NCI-H774 (cell line): ENCODE measurements around the gene LANCL3.

ENCODE experiments used
- DNase-seq: peaks from one replicate; lab custom pipeline; 2025; lab: John Stamatoyannopoulos, UW

The LANCL3 gene

DNA sequence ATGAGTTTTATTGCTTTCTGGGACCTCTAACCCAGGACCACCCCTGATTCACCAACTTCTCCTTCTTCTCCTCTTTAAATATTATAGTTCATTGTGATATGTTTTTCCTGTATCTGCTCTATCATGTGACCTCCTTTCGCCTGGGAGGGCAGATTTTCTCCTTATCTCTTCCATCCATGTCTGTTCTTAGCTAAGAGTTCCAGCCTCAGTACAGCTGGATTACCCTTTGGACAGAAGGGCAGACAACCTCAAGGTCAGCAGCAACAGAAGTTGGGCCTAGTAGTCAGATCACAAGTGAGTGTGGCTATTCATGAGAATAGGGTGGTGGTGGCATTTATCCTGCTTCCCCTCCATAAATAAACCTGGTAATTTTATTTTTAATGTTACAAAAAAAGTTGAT lies 108.4 kb downstream of the LANCL3 start:
- no peak for DNase-seq

DNA sequence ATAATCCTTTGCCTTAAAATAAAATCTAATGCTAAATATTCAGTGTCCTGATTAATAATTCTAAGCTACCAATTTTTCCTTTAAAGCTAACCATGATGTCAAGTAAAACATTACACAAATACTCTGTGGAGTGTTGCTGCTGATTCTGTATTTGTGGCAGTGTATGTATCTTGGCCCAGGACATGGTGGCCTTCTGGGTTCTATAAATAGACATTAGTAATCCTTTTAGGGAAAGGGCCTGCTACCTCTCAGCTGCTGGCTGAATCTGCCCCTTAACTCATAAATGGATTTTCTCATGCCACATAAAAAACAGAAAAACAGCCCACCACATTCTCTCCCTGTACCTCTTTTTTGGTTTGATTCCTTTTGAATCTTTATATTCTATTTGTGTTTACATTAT lies 113.0 kb downstream of the LANCL3 start:
- DNase-seq, result no peak

DNA sequence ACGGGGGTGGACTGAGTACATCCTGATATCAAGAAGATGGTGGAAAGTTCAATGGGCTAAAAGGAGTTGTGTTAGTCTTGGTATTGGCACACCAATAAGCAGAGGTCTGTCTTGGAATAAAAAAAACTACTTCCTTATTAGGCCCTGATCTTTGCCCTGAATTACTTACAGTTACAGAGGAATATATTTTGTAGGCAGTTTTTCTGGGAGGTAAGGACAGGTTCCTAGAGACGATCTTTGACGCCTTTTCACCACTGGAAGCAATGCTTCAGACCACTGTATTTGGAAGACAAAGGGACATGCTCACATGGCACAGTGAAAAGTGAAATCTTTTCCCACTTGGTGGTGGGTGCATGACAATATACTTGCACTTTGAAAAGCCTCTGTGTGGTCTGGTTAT lies 113.5 kb downstream of the LANCL3 start:
- no peak for DNase-seq

DNA sequence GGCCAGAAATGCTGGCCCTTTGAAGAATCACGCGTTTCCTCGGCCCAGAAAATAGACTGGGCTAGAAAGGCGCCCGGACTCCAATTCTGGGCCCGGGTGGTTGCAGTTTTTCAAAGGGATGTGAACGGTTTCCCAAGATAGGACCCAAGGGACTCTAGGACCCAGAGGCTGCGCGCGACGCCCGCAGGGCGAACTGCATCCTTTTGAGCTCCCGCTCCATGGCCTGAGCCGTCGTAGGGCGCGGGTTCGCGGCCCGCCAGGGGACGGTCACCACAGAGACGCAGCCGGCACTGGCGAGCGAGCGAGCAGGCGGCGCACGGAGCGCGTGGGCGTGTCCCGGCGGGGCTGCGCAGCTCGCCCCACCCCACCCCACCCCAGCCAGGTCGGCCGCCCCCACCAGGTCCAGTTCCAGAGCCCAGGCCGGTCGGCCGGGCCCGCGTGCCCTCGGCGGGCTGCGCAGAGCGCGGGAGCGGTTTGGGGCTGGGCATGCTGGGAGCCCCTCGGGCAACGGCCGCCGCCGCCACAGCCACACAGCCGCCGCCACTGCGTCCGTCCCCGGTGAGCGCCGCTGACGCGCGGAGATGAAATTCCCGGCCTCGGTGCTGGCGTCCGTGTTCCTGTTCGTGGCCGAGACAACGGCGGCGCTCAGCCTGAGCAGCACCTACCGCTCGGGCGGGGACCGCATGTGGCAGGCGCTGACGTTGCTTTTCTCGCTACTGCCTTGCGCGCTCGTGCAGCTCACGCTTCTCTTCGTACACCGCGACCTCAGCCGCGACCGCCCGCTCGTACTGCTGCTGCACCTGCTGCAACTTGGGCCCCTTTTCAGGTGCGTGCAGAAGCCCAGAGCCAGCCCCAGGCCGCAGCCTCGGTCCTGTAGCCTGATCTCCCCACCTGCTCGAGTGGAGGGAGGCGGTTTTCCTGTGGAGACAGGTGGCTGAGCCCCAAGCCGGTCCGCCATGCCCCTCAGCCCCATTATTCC lies 114.2 kb downstream of the LANCL3 start, which contains the start of gene XK:
Gene XK (plus strand): TSS at position 411 of the 979 bp plus-strand sequence. CDS start 171 bp downstream, at position 582.
- DNase-seq, result peak; percentile 45

DNA sequence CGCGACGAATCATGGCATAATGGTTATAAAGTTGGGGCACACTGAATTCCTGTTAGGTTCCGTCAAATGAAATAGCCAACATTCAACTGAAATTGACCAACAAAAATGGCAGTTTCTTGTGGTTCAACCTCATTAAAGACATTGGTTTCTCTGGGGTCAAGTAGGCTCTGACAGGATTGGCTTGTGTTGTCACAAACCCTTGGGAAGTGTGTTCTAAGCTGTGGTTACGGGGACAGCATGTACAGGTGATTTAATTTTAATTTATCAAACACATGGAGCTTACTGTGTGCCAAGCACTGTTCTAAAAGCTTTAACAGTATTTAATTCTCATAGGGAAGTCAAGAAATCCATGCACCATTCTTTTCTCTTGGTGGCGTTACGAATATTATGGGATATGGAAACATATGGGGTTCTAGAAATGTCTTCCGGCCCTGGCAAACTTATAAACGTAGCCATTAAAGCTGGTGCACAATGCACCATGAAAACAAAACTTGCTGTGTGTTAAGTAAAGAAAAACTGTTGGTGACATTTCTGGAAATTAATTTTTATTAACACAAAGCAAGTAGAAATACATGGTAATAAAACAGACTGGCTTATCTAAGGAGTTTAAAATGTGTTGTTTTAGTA lies 115.0 kb downstream of the LANCL3 start:
- no peak for DNase-seq

DNA sequence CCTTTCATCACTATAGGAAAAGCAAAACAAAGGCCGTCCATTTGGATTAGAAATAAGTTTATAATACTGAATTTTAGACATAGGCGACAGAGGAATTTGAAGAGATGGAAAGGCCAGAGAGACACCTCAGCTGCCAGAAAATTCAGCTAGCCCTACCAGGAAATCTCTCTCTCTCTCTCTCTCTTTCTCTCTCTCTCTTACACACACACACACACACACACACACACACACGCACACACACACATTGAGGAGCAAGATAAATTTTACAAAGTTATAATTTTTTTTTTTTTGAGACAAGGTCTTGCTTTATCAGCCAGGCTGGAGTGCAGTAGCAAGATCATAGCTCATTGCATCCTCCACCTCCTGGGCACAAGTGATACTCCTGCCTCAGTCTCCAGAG lies 115.5 kb downstream of the LANCL3 start:
- DNase-seq, result no peak

DNA sequence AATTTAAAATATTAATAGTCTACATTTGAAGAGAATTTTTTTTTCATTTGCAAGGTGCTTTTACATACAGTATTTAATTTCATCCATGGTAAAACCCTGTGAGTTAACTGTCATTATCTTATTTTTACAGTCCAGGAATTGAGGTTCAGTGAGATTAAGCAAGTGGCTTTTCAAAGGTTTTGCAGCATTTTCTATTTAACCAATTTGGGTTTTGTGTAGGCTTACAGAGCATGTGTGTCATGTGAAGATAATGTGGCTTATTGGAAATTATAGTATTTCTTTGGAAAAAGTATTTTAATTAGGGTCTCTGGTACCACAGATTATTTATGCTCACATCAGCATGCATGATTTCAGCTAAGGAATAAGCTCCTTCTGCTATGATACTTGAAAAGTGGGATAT lies 118.7 kb downstream of the LANCL3 start:
- no peak for DNase-seq

DNA sequence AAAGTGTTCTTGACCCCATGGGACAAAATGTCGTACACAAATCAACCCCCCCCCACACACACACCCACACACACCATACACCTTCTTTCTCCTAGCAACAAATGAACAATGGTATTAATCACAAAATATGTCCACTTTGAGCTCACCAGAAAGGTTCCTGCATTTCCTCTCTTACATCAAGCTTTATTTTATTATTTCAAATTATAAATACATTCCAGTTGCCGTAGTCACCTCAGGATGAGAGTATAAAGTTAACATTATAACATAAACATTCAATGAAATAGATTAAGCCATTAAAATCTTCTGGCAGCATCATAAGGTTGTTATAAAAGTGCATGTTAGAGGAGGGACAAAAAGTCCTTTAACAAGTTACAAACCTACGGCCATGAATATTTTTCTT lies 121.5 kb downstream of the LANCL3 start:
- no peak for DNase-seq

DNA sequence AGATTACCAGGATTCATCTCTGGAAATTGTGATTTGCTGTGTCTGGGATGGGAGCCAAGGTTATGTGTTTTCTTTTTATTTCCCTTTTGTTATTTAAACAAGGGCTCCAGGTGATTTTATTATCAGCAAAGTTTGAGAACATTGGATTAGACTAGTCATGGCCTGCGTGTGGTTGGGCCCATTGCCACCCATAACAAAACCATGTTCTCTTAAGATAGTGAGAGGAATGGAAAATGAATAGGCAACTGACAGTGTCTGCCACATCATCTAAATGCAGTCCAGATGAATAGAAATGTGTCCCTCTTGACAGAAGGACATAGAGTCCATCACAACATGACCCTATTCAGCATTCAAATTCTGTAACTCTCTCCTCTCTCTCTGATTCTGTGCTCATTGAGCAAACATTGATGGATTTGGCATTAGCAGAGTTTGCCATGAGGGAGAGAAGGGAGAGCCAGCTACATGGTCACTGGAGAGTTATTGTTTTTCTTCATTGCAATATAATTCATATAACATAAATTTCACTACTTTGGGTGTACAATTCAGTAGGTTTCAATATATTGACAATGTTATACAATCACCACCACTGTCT lies 125.8 kb downstream of the LANCL3 start:
- DNase-seq, result no peak

DNA sequence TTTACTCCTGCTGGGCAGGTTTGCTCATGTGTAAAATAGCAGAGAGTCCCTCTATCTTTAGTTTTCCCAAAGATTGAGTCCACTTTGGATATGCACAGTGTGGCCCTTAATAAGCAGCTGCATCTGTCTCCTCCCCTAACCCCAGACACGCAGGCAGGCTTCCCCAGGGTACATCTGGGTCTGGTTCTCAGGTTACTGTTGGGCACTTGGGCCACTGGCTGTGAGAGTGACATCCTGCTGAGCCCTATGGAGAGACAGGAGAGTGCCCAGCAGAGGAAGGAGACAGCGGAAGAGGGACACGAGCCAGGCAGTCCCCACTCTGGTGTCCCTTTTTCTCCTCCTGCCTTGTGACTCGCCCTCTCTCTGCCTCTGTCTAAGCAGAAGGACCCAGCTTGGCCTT lies 130.1 kb downstream of the LANCL3 start:
- no peak for DNase-seq

DNA sequence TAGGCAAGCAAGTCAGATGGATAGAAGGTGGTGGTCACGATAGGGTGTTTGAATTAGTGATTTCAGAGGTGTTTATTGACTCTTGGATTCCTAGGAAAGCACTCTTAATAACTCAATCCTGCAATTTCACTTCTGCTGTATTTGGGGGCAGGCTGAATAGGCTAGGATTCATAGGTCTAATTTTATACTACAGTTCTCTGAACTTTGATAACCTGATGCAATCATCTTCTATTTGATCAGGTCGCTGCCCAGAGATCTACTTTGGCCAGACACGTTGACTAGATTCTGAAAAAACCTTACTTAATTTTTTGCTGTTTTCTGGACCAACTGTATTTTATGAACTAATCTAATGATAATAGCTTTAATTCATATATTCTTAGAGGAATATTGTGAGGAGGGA lies 140.5 kb downstream of the LANCL3 start:
- no peak for DNase-seq

DNA sequence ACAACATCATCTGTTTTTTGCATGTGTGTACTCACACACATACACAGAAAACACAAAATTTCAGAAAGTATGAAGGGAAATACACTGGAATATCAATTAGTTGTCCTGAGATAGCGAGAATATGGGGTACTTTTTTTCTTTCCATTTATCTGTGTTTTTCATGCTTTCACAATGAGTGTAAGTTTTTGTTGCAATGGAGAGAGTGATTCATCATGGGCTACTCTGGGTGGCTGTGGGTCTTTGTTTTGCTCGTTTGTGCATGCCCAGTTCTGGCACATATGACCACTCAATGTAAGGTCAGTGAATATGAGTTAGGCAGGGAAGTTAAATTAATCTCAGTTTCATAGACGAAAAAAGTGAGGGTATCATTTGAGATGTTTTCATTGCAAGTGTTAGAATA lies 141.0 kb downstream of the LANCL3 start:
- DNase-seq, result no peak

DNA sequence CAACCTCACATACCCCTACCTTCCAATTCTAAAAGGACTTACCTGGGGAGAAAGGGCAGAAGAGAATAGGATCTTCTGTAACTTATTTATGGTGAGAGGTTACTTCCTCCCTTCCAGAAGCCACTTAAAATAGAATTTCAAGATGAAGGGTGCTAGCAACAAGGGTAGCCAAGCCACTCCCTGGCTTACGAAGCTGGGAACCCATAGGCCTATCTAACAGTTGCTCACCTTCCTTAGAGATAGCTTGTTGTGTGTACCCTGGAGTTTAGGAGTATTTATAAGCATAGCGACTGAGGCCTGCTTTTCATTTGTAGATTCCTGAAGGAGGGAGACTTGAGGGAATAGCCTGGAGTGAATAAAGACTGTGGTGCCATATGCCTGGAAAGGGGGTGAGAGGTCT lies 143.0 kb downstream of the LANCL3 start:
- no peak for DNase-seq

DNA sequence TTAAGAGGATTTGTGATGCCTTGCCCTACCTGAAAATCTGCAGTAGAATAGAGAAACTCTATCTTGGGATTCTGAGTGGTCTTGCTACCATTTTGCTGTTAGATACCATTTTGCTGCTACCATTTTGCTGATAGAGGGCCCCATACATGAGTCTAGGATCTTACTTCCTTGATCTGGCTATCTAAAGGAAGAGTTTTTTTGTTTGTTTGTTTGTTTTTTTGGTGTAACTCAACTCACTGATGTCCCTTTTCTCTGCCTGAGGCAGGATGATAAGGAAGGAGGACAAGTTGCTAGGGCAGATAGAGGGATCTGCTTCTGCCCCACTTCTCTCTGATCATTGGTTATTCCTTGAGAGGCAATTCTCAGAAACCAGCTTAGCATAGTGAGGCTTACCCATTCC lies 145.1 kb downstream of the LANCL3 start:
- DNase-seq, result no peak

DNA sequence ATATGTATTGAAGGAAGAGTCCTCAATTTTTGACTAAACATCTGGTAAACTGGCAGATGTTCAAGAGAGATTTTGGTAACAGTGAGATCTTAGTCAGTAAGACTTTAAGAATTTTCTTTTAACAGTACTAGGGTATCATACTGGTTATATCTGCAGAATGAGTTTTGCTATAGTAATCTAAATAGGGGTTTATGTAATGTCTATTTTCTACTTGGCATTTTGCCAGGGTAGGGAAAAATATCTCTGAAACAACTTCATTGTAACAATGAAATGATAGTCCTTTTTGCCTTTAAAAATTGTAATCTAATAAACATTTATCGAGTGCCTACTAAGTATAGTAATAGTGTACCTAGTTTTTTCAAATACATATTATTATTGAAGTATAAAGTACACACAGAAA lies 146.2 kb downstream of the LANCL3 start:
- DNase-seq, result no peak

DNA sequence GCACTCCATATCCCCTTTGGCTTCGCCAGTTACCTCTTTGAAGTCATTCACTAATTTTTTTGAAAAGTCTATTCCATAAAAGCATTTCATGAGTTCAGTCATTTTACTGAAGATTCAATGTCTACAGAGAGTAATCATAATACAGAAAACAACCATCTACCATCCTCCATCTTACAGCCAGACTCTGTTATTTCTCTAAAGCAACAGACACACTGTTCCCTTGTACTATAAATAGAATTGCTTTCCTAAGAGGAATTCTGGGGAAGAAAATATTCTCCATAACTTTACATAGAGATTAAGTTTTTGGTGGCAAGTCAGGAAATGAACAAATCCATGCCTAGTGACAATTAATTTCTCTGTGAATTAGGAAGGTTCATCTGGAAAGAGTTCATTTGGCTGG lies 151.1 kb downstream of the LANCL3 start:
- DNase-seq, result no peak

DNA sequence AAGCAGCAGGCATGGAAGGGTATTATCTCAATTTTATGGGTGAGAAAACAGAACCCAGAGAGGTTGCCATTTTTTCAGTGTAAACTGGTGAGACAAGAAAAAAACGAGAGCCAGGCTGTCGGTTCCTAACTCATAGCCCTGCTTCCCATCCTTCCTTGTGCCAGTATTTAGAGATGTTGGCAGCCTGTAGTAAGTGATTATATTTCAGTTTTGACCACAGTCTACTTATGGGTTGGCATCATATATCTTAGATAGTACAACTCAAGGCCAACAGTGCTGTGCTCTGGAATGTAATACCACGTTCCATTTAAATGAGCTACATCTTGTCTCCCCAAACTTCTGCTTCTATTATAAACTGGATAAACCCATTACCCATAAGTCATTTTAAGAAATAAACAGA lies 154.9 kb downstream of the LANCL3 start:
- no peak for DNase-seq
